CD4-positive, alpha-beta T cell treated with Interferon gamma for 1 hour (primary cell): ENCODE data around the gene ACSL5.

ENCODE experiments used
- DNase-seq: peaks from one replicate; pipeline ENCODE4 v3.0.0-alpha.2; 2020

Gene ACSL5

GRCh38 chr10:112471878-112472487 lies 98.1 kb downstream of the ACSL5 start:
- no peak for DNase-seq

GRCh38 chr10:112475575-112476218 lies 101.8 kb downstream of the ACSL5 start:
- no peak for DNase-seq
